ENCODE data around the gene RSPH6A. TPM values are rescaled to one million over a fixed set of nuclear protein-coding genes. Genes with fewer than 3 reads are reported as not detected.

RSPH6A gene
- total and polyA plus RNA-seq, 2 of the 13 experiments (the other 11 are each of a cell fraction or from before 2014, with no cell fraction given) = 0.07 TPM; not detected in 1

DNA sequence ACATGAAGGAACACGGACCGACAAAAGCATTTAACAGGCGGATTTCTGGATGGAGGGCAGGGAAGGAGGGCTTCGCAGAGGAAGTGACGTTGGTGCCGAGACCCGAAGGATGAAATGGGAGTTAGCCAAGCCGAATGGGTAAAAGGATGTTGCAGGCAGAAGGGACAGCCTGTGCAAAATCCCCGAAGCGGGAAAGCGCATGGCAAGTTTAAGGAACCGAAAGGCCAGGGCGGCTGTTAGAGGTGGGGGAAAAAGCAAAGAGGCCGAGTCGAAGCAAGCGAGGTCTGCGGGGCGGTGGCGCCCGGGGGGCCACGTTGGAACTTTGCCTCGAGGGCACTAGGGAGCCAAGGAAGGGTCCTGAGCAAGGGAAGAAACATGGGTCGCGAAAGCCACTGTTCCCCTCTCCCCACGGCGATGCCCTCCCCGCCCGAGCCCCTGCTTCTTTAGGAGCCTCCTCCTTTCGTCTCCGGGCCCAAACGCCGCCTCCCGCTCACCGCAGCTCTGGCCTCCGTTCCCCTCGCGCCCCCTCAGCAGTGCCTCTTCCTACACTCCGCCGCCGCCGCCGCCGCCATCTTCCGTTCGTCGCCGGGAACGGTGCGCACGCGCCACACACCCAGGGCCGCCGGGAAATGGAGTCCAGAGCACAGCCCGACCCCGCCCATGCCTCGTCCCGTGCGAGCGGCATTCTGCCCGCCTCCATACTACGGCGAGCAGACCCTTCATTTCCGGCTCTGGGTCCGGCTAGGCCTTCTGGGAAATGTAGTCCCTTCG lies 47.6 kb upstream of the RSPH6A start, which contains the start of gene SYMPK (continued):
- TF ChIP-seq, protein P1, sequence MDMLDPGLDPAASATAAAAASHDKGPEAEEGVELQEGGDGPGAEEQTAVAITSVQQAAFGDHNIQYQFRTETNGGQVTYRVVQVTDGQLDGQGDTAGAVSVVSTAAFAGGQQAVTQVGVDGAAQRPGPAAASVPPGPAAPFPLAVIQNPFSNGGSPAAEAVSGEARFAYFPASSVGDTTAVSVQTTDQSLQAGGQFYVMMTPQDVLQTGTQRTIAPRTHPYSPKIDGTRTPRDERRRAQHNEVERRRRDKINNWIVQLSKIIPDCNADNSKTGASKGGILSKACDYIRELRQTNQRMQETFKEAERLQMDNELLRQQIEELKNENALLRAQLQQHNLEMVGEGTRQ (IDR thresholded peaks at IDR 0.05; ENCODE audit: low read depth, low read length) = no peak
- TF ChIP-seq, protein P1 (CRISPR knock-in tag; IDR thresholded peaks at IDR 0.05; ENCODE audit: borderline replicate concordance) = no peak; the same call in 1 of the 2 replicates
- TF ChIP-seq CBX2 (IDR thresholded peaks at IDR 0.05; ENCODE audit: low read depth, low read length) (no peak), CBX2 (CRISPR knock-in tag; IDR thresholded peaks at IDR 0.05; ENCODE audit: low read depth) (no peak), FOSL1 (CRISPR knock-in tag; IDR thresholded peaks at IDR 0.05; ENCODE audit: borderline replicate concordance) (no peak), ZNF572 (CRISPR knock-in tag; IDR thresholded peaks at IDR 0.05) (no peak), ZNF768 (CRISPR knock-in tag; IDR thresholded peaks at IDR 0.05) (peak; percentile 50; the same call in 1 of the 2 replicates), ZSCAN25 (CRISPR knock-in tag; IDR thresholded peaks at IDR 0.05) (no peak; the same call in 1 of the 2 replicates), ZNF746 (CRISPR knock-in tag; IDR thresholded peaks at IDR 0.05) (no peak; the same call in none of the 2 replicates), NFKBIZ (CRISPR knock-in tag; IDR thresholded peaks at IDR 0.05) (peak; percentile 26; the same call in 1 of the 2 replicates), ZNF224 (CRISPR knock-in tag; IDR thresholded peaks at IDR 0.05) (peak; percentile 59; the same call in 1 of the 2 replicates), ZNF501 (CRISPR knock-in tag; IDR thresholded peaks at IDR 0.05) (peak; percentile 66; the same call in 1 of the 2 replicates), TBX3 (IDR thresholded peaks at IDR 0.05; ENCODE audit: borderline replicate concordance) (no peak), ZNF589 (CRISPR knock-in tag; conservative IDR thresholded peaks at IDR 0.05) (no peak), ZSCAN29 (CRISPR knock-in tag; conservative IDR thresholded peaks at IDR 0.05) (no peak), GLI4 (CRISPR knock-in tag; IDR thresholded peaks at IDR 0.05; ENCODE audit: borderline replicate concordance) (peak; percentile 44; the same call in 1 of the 2 replicates), MED8 (CRISPR knock-in tag; IDR thresholded peaks at IDR 0.05; ENCODE audit: insufficient replicate concordance) (peak; percentile 62), ZC3H4 (CRISPR knock-in tag; IDR thresholded peaks at IDR 0.05; ENCODE audit: borderline replicate concordance) (no peak), ONECUT2 (CRISPR knock-in tag; IDR thresholded peaks at IDR 0.05) (no peak)
- TF ChIP-seq, protein P2, sequence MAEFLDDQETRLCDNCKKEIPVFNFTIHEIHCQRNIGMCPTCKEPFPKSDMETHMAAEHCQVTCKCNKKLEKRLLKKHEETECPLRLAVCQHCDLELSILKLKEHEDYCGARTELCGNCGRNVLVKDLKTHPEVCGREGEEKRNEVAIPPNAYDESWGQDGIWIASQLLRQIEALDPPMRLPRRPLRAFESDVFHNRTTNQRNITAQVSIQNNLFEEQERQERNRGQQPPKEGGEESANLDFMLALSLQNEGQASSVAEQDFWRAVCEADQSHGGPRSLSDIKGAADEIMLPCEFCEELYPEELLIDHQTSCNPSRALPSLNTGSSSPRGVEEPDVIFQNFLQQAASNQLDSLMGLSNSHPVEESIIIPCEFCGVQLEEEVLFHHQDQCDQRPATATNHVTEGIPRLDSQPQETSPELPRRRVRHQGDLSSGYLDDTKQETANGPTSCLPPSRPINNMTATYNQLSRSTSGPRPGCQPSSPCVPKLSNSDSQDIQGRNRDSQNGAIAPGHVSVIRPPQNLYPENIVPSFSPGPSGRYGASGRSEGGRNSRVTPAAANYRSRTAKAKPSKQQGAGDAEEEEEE (CRISPR knock-in tag; IDR thresholded peaks at IDR 0.05; ENCODE audit: borderline replicate concordance) = no peak; the same call in 1 of the 2 replicates
- TF ChIP-seq, protein P3, sequence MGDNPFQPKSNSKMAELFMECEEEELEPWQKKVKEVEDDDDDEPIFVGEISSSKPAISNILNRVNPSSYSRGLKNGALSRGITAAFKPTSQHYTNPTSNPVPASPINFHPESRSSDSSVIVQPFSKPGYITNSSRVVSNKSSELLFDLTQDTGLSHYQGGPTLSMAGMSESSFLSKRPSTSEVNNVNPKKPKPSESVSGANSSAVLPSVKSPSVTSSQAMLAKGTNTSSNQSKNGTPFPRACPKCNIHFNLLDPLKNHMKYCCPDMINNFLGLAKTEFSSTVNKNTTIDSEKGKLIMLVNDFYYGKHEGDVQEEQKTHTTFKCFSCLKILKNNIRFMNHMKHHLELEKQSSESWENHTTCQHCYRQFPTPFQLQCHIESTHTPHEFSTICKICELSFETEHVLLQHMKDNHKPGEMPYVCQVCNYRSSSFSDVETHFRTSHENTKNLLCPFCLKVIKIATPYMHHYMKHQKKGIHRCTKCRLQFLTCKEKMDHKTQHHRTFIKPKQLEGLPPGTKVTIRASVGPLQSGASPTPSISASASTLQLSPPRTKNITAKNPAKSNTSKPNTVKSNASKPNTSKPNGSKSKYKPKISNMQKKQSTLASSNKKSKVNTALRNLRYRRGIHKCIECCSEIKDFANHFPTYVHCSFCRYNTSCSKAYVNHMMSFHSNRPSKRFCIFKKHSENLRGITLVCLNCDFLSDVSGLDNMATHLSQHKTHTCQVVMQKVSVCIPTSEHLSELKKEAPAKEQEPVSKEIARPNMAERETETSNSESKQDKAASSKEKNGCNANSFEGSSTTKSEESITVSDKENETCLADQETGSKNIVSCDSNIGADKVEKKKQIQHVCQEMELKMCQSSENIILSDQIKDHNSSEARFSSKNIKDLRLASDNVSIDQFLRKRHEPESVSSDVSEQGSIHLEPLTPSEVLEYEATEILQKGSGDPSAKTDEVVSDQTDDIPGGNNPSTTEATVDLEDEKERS (CRISPR knock-in tag; IDR thresholded peaks at IDR 0.05) = no peak; the same call in 1 of the 2 replicates
- TF ChIP-seq, protein P4, sequence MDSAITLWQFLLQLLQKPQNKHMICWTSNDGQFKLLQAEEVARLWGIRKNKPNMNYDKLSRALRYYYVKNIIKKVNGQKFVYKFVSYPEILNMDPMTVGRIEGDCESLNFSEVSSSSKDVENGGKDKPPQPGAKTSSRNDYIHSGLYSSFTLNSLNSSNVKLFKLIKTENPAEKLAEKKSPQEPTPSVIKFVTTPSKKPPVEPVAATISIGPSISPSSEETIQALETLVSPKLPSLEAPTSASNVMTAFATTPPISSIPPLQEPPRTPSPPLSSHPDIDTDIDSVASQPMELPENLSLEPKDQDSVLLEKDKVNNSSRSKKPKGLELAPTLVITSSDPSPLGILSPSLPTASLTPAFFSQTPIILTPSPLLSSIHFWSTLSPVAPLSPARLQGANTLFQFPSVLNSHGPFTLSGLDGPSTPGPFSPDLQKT (CRISPR knock-in tag; IDR thresholded peaks at IDR 0.05; ENCODE audit: borderline replicate concordance) = no peak

All from HepG2 (cell line).